ENCODE data around the gene UBE2M.

DNA sequence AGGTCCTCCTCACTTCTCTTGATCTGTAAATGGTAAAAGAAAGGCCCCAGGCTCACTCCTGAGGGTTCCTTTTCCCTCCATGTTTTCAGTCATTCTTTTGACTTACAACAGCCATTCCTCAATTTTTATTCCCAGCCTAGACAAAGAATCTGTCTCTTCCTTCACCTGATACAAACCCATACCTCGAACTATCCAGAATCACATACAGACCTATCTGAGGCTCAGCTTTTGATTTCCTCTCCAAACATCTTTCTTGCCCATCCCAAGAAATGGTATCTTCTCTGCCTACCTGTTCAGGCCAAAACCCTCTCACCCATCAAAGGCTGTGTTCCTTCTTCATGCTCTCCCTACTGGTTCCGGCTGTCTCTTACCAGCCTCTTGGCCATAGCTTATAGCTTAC, 5.8 kb downstream of the UBE2M start:
- TF ChIP-seq, protein P1, sequence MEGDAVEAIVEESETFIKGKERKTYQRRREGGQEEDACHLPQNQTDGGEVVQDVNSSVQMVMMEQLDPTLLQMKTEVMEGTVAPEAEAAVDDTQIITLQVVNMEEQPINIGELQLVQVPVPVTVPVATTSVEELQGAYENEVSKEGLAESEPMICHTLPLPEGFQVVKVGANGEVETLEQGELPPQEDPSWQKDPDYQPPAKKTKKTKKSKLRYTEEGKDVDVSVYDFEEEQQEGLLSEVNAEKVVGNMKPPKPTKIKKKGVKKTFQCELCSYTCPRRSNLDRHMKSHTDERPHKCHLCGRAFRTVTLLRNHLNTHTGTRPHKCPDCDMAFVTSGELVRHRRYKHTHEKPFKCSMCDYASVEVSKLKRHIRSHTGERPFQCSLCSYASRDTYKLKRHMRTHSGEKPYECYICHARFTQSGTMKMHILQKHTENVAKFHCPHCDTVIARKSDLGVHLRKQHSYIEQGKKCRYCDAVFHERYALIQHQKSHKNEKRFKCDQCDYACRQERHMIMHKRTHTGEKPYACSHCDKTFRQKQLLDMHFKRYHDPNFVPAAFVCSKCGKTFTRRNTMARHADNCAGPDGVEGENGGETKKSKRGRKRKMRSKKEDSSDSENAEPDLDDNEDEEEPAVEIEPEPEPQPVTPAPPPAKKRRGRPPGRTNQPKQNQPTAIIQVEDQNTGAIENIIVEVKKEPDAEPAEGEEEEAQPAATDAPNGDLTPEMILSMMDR (optimal IDR thresholded peaks at IDR 0.05 in 1 of 3, IDR thresholded peaks at IDR 0.05 in 1 of 3, conservative IDR thresholded peaks at IDR 0.05 in 1 of 3; ENCODE audit: extremely low read depth in 1 of 3, insufficient read depth in 2 of 3, low read length in 3 of 3) = no peak
- TF ChIP-seq EZH2 (IDR thresholded peaks at IDR 0.05; ENCODE audit: low read length) = no peak

Data from keratinocyte (primary cell).